HEK293T (cell line): ENCODE data around the gene HDHD5.

Experiments used
- ARNT ChIP-seq: fragments of 450-650 bp; IDR thresholded peaks from 2 replicates; pipeline ENCODE4 v1.6.1; 2017; ENCODE audit warnings: mild to moderate bottlenecking
- BHLHE40 ChIP-seq: fragments of 450-650 bp; IDR thresholded peaks from 2 replicates; pipeline ENCODE4 v1.6.1; 2016; ENCODE audit warnings: mild to moderate bottlenecking, moderate library complexity, borderline replicate concordance
- CTBP1 ChIP-seq: fragments of 450-650 bp; IDR thresholded peaks from 2 replicates; pipeline ENCODE4 v1.6.1; 2016; ENCODE audit warnings: borderline replicate concordance
- FOXA1 ChIP-seq: fragments of 450-650 bp; IDR thresholded peaks from 2 replicates; pipeline ENCODE4 v1.6.1; 2016; ENCODE audit warnings: mild to moderate bottlenecking
- FOXK2 ChIP-seq: fragments of 450-650 bp; IDR thresholded peaks from 2 replicates; pipeline ENCODE4 v1.6.1; 2016; ENCODE audit warnings: mild to moderate bottlenecking
- FOXM1 ChIP-seq: fragments of 450-650 bp; IDR thresholded peaks from 2 replicates; pipeline ENCODE4 v1.6.1; 2017; ENCODE audit warnings: mild to moderate bottlenecking, borderline replicate concordance
- NFRKB ChIP-seq: fragments of 450-650 bp; IDR thresholded peaks from 2 replicates; pipeline ENCODE4 v1.6.1; 2016; ENCODE audit warnings: mild to moderate bottlenecking, moderate library complexity
- SP1 ChIP-seq: fragments of 450-650 bp; IDR thresholded peaks from 2 replicates; pipeline ENCODE4 v1.6.1; 2017
- SUZ12 ChIP-seq: fragments of 450-650 bp; IDR thresholded peaks from 2 replicates; pipeline ENCODE4 v1.6.1; 2016; ENCODE audit warnings: mild to moderate bottlenecking
- TARDBP ChIP-seq: fragments of 450-650 bp; IDR thresholded peaks from 2 replicates; pipeline ENCODE4 v1.6.1; 2016
- TF ChIP-seq, protein P1 (sequence below): fragments of 450-650 bp; IDR thresholded peaks from 2 replicates; pipeline ENCODE4 v1.6.1; 2016

- TF ChIP-seq ARNT (no peak), BHLHE40 (no peak), FOXK2 (no peak), FOXA1 (no peak), NFRKB (no peak), FOXM1 (no peak), SP1 (no peak), SUZ12 (no peak), TARDBP (no peak), CTBP1 (no peak)
- TF ChIP-seq, protein P1, sequence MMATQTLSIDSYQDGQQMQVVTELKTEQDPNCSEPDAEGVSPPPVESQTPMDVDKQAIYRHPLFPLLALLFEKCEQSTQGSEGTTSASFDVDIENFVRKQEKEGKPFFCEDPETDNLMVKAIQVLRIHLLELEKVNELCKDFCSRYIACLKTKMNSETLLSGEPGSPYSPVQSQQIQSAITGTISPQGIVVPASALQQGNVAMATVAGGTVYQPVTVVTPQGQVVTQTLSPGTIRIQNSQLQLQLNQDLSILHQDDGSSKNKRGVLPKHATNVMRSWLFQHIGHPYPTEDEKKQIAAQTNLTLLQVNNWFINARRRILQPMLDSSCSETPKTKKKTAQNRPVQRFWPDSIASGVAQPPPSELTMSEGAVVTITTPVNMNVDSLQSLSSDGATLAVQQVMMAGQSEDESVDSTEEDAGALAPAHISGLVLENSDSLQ: no peak
Measured at GRCh38 chr22:17091851-17092250, 67.2 kb downstream of the HDHD5 start.
